SK-N-DZ (cell line): ENCODE results near the gene TMEM131L.
"Not testable (repeated sequence)": the region's sequence is repeated elsewhere in the genome, so short reads cannot be mapped to it uniquely, and the experiment has no call there.

Experiments used
- DNase-seq: peaks from one replicate; pipeline ENCODE4 v3.0.0-alpha.2; 2015; ENCODE audit warnings: low spot score

The TMEM131L gene

DNA sequence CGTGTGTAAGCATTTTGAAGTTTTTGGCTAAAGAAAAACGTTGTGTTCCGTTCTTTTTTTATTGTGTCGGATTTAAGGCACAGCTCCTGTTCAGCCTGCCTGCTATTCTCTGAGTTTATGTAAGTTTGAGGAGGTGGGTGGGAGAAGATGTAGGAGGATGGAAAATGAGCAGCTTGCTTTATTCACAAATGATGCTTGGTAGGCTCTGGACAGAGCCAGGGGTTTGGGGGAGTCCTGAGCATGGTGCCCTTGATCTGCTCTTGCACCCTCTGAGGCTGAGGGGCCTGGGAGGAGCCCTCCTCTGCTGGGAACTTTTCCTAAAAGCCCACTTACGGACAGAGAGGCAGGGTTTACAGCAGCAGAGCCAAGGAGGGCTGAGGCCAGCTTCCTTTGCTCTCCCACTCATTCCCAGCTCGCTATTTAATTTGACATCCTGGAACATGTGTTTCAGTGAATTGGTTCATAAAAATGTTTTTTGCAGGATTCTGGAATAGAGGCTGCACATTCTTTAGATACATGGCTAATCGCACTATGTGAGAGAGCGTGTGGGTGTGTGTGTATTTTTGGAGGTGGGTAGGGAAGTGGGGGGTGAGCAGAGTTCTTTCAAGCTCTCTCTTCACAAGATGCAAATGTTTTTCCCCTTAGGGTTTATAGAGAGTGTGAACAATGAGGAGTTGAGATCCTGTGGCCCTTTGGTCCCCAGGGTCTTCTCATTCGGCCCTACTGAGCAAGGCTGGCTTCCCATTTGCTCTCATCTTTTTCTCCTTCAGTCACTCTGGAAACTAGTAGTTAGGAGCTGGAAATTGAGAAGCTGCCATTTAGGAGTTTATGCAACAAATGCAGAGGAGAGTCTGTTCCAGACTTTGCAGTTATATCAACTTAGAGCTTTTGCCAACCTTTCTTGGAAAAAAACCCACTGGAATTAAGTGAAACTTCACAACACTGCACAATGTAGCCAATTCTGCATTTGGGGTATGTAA lies 32.1 kb downstream of the TMEM131L start:
- no peak for DNase-seq

- no peak for DNase-seq
Measured at GRCh38 chr4:153499005-153499404, 32.8 kb downstream of the TMEM131L start.

GRCh38 chr4:153501578-153501977 lies 35.4 kb downstream of the TMEM131L start:
- no peak for DNase-seq

- DNase-seq: no peak
Measured at GRCh38 chr4:153502584-153502983, 36.4 kb downstream of the TMEM131L start.

DNA sequence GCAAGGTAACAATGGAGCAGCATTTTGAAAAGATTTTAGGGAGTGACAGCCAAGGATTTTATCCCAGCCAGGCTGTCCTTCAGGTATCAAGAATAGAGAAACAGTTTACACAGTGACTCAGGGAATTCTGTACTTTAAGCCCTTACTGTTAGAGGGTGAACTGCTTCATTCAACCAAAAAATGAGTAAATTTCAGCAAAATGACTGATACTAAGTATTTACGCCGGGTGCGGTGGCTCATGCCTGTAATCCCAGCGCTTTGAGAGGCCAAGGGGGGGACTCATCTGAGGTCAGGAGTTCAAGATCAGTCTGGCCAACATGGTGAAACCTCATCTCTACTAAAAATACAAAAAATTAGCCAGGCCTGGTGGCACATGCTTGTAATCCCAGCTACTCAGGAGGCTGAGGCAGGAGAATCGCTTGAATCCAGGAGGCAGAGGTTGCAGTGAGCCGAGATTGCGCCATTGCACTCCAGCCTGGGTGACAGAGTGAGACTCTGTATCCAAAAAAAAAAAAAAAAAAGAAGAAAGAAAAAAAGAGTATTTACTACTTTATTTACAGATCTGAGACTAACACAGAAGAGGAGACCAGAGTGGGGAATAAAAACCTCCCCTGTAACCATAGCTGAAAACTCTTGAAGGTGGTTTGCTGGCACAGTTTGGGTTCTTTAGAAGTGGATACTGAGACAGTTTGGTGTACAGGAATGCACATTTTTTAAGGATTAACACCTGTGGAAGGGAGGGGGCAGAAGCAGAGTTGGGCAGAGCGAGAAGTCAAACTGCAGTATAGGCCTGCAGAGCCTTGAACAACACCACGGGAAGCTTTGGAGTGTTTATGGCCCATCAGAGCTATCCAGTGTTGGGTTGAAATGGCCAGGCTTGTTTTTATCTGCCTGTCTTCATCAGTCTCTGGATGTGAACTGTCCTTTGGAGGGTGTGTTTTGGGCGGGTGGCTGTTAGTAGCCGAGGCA lies 40.5 kb downstream of the TMEM131L start:
- no peak for DNase-seq

DNA sequence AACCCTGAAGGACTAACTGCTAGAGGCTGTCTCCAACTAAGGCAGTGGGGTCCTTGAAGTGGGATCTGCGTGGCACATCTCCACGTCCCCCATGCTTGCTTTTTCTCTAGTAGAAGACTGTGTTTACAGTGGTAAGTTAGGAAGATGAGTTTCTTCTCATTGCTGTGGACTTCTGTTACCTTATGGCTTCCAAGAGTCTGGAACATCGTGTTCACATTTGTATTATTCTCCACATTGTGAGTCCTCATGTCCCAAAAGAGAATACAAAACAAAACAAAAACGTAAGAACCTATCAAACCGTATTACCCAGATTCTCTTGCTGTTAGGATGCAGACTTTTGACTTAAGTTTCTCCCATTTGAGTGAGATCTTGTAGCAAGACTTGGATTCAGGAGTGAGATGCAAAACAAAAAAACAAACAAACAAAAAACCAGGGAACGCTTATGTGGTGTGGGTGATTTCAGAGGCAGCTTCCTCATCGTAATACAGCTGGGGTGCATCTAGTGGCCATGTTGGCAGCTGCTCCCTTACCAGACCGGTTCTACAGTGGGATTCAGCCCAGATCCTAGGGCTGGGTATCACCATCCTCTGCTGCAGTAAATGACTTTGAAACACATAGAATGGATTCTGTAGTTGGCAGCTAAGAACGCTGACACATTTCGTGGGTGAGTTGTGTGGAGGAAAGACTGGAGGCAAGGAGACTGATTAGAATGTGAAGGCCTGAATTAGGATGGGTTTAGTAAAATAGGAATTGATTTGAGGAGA lies 41.3 kb downstream of the TMEM131L start:
- no peak for DNase-seq

DNA sequence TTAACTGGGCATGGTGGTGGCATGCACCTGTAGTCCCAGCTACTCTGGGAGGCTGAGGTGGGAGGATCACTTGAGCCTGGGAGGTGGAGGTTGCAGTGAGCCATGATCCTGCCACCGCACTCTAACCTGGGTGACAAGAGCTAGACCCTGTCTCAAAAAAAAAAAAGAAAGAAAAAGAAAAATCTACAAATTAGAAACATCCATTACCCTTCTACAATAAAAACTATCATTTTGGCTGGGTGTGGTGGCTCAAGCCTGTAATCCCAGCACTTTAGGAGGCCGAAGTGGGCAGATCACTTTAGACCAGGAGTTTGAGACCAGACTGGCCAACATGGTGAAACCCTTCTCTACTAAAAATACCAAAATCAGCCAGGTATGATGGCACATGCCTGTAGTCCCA lies 43.1 kb downstream of the TMEM131L start:
- not testable (repeated sequence) for DNase-seq

GRCh38 chr4:153509724-153510123 lies 43.6 kb downstream of the TMEM131L start:
- no peak for DNase-seq

DNA sequence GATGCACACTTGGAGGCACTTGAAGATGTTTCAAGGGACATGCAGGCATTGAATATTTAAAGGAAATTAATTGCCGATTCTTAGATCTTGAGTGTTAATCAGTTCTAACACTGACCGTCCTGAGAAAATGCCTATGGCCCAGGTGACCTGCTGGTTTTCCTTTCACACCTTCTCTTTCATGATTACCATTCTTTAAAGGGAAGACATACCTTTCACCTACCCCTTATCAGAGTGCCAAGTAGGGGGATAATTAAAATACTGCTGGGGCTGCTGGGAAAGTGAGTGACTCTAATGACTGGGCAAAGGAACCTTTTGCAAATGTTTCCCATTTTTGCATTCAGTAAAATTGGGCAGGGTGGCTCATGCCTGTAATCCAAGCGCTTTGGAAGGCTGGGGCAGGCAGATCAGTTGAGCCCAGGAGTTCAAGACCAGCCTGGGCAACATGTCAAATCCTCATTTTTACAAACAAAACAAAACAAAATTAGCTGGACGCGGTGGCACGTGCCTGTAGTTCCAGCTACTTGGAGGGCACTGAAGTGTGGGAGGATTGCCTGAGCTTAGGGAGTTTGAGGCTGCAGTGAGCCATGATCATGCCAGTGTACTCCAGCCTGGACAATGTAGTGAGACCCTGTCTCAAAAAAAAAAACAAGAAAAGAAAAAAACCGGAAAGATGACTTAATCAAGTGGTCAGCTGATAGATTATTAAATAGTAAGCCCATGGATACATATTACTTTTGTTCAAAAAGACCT lies 44.3 kb downstream of the TMEM131L start:
- no peak for DNase-seq

GRCh38 chr4:153511104-153511503 lies 44.9 kb downstream of the TMEM131L start:
- no peak for DNase-seq

- no peak for DNase-seq
Measured at GRCh38 chr4:153512162-153512852, 46.1 kb downstream of the TMEM131L start.

- DNase-seq: no peak
Measured at GRCh38 chr4:153512952-153513500, 46.9 kb downstream of the TMEM131L start.

DNA sequence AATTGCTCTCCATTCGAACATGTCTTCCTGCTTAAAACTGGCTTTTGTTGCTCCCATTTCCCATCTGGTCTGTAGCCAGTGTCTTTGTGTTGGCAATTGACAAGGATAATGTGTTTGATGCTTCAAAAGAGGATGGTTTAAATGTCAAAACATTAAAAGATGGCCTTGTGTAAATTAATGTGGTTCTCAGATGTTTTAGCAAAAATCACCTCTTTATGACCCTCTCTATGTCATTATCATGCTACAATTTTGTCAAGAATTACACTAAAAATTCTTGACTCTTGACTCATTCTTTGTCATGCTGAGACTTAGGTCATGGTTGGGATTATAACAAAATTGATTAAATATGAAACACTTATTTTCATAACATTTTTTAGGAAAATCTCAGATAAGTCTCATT lies 47.4 kb downstream of the TMEM131L start:
- no peak for DNase-seq

DNA sequence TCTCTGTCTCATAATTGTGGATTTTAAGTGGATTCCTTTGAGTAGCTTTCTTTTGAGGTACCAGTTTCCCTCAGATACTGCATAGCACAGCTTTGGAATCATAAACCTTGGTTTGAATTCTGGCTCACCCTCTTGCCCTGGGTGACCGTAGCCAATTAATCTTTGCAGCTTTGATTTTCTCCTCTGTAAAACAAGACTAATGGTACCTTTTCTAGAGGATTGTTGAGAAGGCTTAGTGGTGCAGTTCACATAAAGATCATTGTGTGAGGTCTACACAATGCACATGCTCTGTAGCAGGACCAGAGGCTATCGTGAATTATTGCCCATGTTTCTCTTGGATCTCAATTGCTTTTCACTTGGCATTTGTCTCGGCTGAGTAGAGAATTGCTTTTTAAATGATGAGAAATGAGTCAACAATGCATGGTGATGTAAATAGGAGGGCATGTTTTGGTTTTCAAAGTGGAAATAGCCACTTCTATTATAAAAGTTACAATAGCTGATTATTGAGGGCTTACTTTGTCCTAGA lies 47.9 kb downstream of the TMEM131L start:
- no peak for DNase-seq

- no peak for DNase-seq
Measured at GRCh38 chr4:153514688-153515426, 48.7 kb downstream of the TMEM131L start.

GRCh38 chr4:153517159-153517558 lies 51.0 kb downstream of the TMEM131L start:
- DNase-seq: no peak

GRCh38 chr4:153518001-153518400 lies 51.8 kb downstream of the TMEM131L start:
- DNase-seq: no peak

DNA sequence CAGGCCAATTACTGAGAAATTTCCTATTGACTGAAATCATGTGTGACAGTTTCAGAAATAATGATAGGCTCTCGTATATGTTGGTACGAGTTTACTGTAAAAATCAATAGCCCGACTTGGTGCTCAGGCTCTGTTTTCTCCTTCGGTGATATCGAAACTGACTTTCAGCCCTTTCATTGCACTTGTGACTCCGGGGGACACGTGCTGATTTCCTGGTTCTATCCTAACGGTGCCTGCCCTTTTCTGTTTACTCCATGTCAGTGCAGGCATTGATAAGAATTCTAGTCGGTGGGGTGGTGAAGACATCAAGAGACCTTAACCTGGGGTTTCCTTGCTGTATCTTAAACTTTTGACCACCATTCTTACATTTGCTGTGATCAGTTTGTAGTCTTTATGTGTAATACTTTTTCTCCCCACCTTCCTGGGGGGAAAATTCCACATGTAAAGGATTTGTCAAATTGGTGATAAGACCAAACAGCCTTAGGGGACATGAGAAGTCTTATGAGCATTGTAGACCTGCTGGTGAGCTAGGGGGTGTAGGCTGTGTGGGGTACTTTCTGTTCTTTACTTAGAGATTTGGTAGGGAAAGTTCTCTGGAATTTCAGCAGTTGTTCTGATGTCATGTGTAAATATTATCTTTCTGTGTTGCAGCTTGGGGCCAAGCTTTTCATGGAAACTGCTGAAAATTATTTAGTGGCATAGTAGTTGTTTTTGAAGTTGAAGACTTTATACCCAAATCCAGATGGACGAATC lies 52.7 kb downstream of the TMEM131L start:
- no peak for DNase-seq
